RKO (cell line): ENCODE data around the gene MBNL2.

Experiments used
- DNase-seq: peaks from one replicate; pipeline ENCODE4 v3.0.0-alpha.2; 2016; ENCODE audit warnings: low spot score

Gene MBNL2

GRCh38 chr13:97274829-97275649 is 52.9 kb downstream of the MBNL2 start:
- DNase-seq: no peak

- DNase-seq: no peak
These were observed 53.8 kb downstream of the MBNL2 start for GRCh38 chr13:97275776-97276501.

- no peak for DNase-seq
These were observed 54.7 kb downstream of the MBNL2 start for GRCh38 chr13:97276862-97277269.

GRCh38 chr13:97278435-97279411 is 56.6 kb downstream of the MBNL2 start:
- DNase-seq: no peak

GRCh38 chr13:97279913-97280312 is 57.8 kb downstream of the MBNL2 start:
- DNase-seq: no peak

GRCh38 chr13:97280478-97280877 is 58.3 kb downstream of the MBNL2 start:
- no peak for DNase-seq

- DNase-seq: no peak
These were observed 58.9 kb downstream of the MBNL2 start for GRCh38 chr13:97281028-97281427.

- DNase-seq: no peak
These were observed 60.6 kb downstream of the MBNL2 start for GRCh38 chr13:97282705-97283104.

- no peak for DNase-seq
These were observed 61.8 kb downstream of the MBNL2 start for GRCh38 chr13:97283888-97284287.

GRCh38 chr13:97284558-97284957 is 62.4 kb downstream of the MBNL2 start:
- no peak for DNase-seq

GRCh38 chr13:97285221-97285955 is 63.3 kb downstream of the MBNL2 start:
- DNase-seq: no peak

GRCh38 chr13:97286317-97287046 is 64.3 kb downstream of the MBNL2 start:
- no peak for DNase-seq

GRCh38 chr13:97287047-97287383 is 64.9 kb downstream of the MBNL2 start:
- DNase-seq: no peak

GRCh38 chr13:97288486-97288900 is 66.4 kb downstream of the MBNL2 start:
- no peak for DNase-seq

GRCh38 chr13:97289514-97290298 is 67.6 kb downstream of the MBNL2 start:
- no peak for DNase-seq

- peak; percentile 23 for DNase-seq
These were observed 73.4 kb downstream of the MBNL2 start for GRCh38 chr13:97295283-97296182.

GRCh38 chr13:97296740-97297139 is 74.6 kb downstream of the MBNL2 start:
- no peak for DNase-seq

GRCh38 chr13:97298816-97299215 is 76.7 kb downstream of the MBNL2 start:
- no peak for DNase-seq

GRCh38 chr13:97300871-97301270 is 78.7 kb downstream of the MBNL2 start:
- no peak for DNase-seq
